NCI-H1694 (cell line): Measurements from ENCODE around the gene PPM1F.
"Not testable (repeated sequence)": the region's sequence is repeated elsewhere in the genome, so short reads cannot be mapped to it uniquely, and the experiment has no call there.

Source experiments
- DNase-seq: peaks from one replicate; lab custom pipeline; 2025; lab: John Stamatoyannopoulos, UW

Gene PPM1F

GRCh38 chr22:21919526-21920307, 32.9 kb downstream of the PPM1F start:
- no peak for DNase-seq

GRCh38 chr22:21918466-21919185, 34.0 kb downstream of the PPM1F start:
- no peak for DNase-seq

- DNase-seq: no peak
Observed at GRCh38 chr22:21917959-21918261, 34.7 kb downstream of the PPM1F start.

GRCh38 chr22:21917181-21917958, 35.3 kb downstream of the PPM1F start:
- no peak for DNase-seq

- no peak for DNase-seq
Observed at GRCh38 chr22:21916309-21916918, 36.2 kb downstream of the PPM1F start.

GRCh38 chr22:21915624-21916308, 36.9 kb downstream of the PPM1F start:
- no peak for DNase-seq

GRCh38 chr22:21914033-21914642, 38.5 kb downstream of the PPM1F start:
- not testable (repeated sequence) for DNase-seq

- DNase-seq: not testable (repeated sequence)
Observed at GRCh38 chr22:21910367-21910766, 42.3 kb downstream of the PPM1F start.

- DNase-seq: no peak
Observed at GRCh38 chr22:21909871-21910270, 42.8 kb downstream of the PPM1F start.

- no peak for DNase-seq
Observed at GRCh38 chr22:21907638-21908522, 44.8 kb downstream of the PPM1F start.

GRCh38 chr22:21905234-21905633, 47.4 kb downstream of the PPM1F start:
- DNase-seq: not testable (repeated sequence)

GRCh38 chr22:21904250-21904789, 48.3 kb downstream of the PPM1F start:
- DNase-seq: no peak

- no peak for DNase-seq
Observed at GRCh38 chr22:21903283-21903682, 49.4 kb downstream of the PPM1F start.

GRCh38 chr22:21902296-21903087, 50.2 kb downstream of the PPM1F start:
- no peak for DNase-seq

- DNase-seq: no peak
Observed at GRCh38 chr22:21898354-21898896, 54.2 kb downstream of the PPM1F start.

GRCh38 chr22:21896951-21897513, 55.6 kb downstream of the PPM1F start:
- no peak for DNase-seq

- not testable (repeated sequence) for DNase-seq
Observed at GRCh38 chr22:21896275-21896674, 56.4 kb downstream of the PPM1F start.

GRCh38 chr22:21894799-21895198, 57.8 kb downstream of the PPM1F start:
- DNase-seq: no peak
